ENCODE measurements around the gene HLCS.

- TF ChIP-seq CTCF (IDR thresholded peaks at IDR 0.05) (no peak), POLR2A (IDR thresholded peaks at IDR 0.05) (no peak), EP300 (IDR thresholded peaks at IDR 0.05) (no peak)
Measured at GRCh38 chr21:36816561-36817130, 149.8 kb downstream of the HLCS start.
